Effector memory CD8-positive, alpha-beta T cell (primary cell): ENCODE measurements around the gene MCTP1.

Experiments used
- ATAC-seq: fragments of 150-1000 bp; cut with Tn5 transposase; replicated peaks from 2 replicates; pipeline ENCODE4 v1.10.0; 2021; ENCODE audit warnings: mild to moderate bottlenecking, moderate library complexity
- DNase-seq, 3 experiments: peaks; one replicate each; pipeline ENCODE4 v3.0.0; 2021
- H3K27ac Mint-ChIP-seq, 2 donors: one replicate each; pipeline ENCODE4 v1.8.0; 2022; ENCODE audit warnings: mild to moderate bottlenecking in 2 of 2, mixed read lengths in 2 of 2, moderate library complexity in 2 of 2
- H3K27me3 Mint-ChIP-seq, 2 donors: one replicate each; pipeline ENCODE4 v1.8.0; 2022; ENCODE audit warnings: mixed read lengths in 2 of 2
- H3K36me3 Mint-ChIP-seq: one replicate; pipeline ENCODE4 v1.8.0; 2022; ENCODE audit warnings: mild to moderate bottlenecking, moderate library complexity, mixed read lengths; ENCODE audit not compliant: insufficient read depth
- H3K4me1 Mint-ChIP-seq, 2 donors: one replicate each; pipeline ENCODE4 v1.8.0; 2022; ENCODE audit warnings: low read depth in 2 of 2, mixed read lengths in 2 of 2
- H3K4me3 Mint-ChIP-seq, 2 donors: one replicate each; pipeline ENCODE4 v1.8.0; 2022; ENCODE audit warnings: mild to moderate bottlenecking in 2 of 2, mixed read lengths in 2 of 2, moderate library complexity in 2 of 2
- H3K9me3 Mint-ChIP-seq, 2 donors: one replicate each; pipeline ENCODE4 v1.8.0; 2022; ENCODE audit warnings: mixed read lengths in 2 of 2

The MCTP1 gene

GRCh38 chr5:94932259-94932658, 352.6 kb downstream of the MCTP1 start:
- Mint-ChIP-seq H3K4me1 (no peaks in the 10 kb centered on the region), H3K27me3 (no peaks in the 10 kb centered on the region), H3K9me3 (no peaks in the 10 kb centered on the region), H3K36me3 (peaks cover 3% of the 10 kb centered on the region), H3K4me3 (no peak overlapping the region), H3K27ac (no peak overlapping the region)
- DNase-seq, result no peak
- no peak for ATAC-seq

DNA sequence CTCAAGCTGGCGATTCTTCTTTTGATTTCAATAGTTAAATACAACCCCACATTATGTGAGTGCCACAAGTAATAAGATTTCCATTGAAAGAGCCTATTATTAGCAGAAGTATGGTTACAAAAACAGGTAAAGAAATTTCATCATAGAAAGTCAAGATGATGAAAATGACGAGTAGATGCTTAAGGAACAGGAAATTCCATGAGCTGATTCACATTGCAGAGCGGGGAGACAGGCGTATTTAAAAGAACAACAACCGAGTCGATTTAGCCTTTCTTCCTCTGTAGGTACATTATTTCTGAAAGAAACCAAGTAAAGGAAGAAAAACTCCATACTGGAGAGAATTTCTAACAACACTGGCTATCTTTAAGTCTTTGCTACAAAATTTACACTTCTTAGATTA, 356.0 kb downstream of the MCTP1 start:
- Mint-ChIP-seq H3K36me3 (peaks cover 3% of the 10 kb centered on the region), H3K27ac (no peak overlapping the region), H3K9me3 (no peaks in the 10 kb centered on the region), H3K4me1 (no peaks in the 10 kb centered on the region), H3K27me3 (peaks cover 0 to 14% of the 10 kb centered on the region in 2 donors), H3K4me3 (no peak overlapping the region)
- DNase-seq (no peak), ATAC-seq (no peak)

- Mint-ChIP-seq H3K4me1 (no peaks in the 10 kb centered on the region), H3K27me3 (peaks cover 13 to 23% of the 10 kb centered on the region in 2 donors), H3K36me3 (no peaks in the 10 kb centered on the region), H3K27ac (no peak overlapping the region), H3K9me3 (no peaks in the 10 kb centered on the region), H3K4me3 (no peak overlapping the region)
- ATAC-seq (no peak), DNase-seq (no peak)
Observed at GRCh38 chr5:94920570-94920969, 364.3 kb downstream of the MCTP1 start.

GRCh38 chr5:94916619-94917018, 368.3 kb downstream of the MCTP1 start:
- DNase-seq, result no peak
- Mint-ChIP-seq H3K27ac (no peak overlapping the region), H3K9me3 (no peaks in the 10 kb centered on the region), H3K27me3 (peaks cover 5 to 9% of the 10 kb centered on the region in 2 donors), H3K4me3 (no peak overlapping the region), H3K36me3 (no peaks in the 10 kb centered on the region), H3K4me1 (no peaks in the 10 kb centered on the region)
- no peak for ATAC-seq

DNA sequence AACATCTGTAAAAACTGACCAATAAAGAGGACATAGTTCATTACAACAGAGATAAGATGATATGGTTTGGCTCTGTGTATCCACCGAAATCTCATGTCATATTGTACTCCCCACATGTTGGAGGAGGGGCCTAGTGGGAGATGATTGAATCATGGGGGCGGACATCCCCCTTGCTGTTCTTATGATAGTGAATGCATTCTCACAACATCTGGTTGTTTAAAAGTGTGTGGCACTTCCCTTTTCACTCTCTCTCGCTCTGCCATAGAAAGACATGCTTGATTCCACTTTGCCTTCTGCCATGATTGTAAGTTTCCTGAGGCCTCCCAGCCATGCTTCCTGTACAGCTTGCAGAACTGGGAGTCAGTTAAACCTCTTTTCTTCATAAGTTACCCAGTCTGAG, 373.6 kb downstream of the MCTP1 start:
- H3K4me3 Mint-ChIP-seq, result no peak overlapping the region
- no peak for DNase-seq
- H3K27ac Mint-ChIP-seq, result no peak overlapping the region
- no peaks in the 10 kb centered on the region for H3K4me1 Mint-ChIP-seq
- no peaks in the 10 kb centered on the region for H3K9me3 Mint-ChIP-seq
- peaks cover 0 to 9% of the 10 kb centered on the region in 2 donors for H3K27me3 Mint-ChIP-seq
- no peak for ATAC-seq
- no peaks in the 10 kb centered on the region for H3K36me3 Mint-ChIP-seq

DNA sequence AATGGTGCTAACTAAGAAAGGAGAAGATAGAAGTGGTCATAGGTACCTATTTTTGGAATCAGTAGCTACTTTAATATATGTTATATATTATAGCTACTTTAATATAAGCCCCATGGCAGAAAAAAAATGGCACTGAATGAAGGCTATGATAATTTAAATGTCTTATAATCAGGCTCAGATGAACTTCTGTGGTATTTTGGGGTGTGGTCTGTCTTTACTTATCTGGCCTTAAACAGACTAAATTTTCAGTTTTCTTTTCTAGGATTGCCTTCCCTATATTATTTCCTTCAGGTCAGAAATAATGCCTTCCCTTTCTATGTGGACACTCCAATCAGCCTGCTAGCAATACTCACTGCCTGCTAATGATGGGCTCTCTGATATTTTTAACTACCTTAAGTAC, 374.2 kb downstream of the MCTP1 start:
- peaks cover 0 to 6% of the 10 kb centered on the region in 2 donors for H3K27me3 Mint-ChIP-seq
- no peak overlapping the region for H3K4me3 Mint-ChIP-seq
- no peak overlapping the region for H3K27ac Mint-ChIP-seq
- H3K9me3 Mint-ChIP-seq, result no peaks in the 10 kb centered on the region
- H3K4me1 Mint-ChIP-seq, result no peaks in the 10 kb centered on the region
- ATAC-seq, result no peak
- H3K36me3 Mint-ChIP-seq, result no peaks in the 10 kb centered on the region
- no peak for DNase-seq

- H3K27me3 Mint-ChIP-seq, result peaks cover 0 to 6% of the 10 kb centered on the region in 2 donors
- no peaks in the 10 kb centered on the region for H3K36me3 Mint-ChIP-seq
- no peak for ATAC-seq
- no peak overlapping the region for H3K27ac Mint-ChIP-seq
- DNase-seq, result no peak
- H3K9me3 Mint-ChIP-seq, result no peaks in the 10 kb centered on the region
- no peak overlapping the region for H3K4me3 Mint-ChIP-seq
- H3K4me1 Mint-ChIP-seq, result no peaks in the 10 kb centered on the region
Observed at GRCh38 chr5:94908889-94909480, 375.9 kb downstream of the MCTP1 start.

- Mint-ChIP-seq H3K9me3 (no peaks in the 10 kb centered on the region), H3K27me3 (peaks cover 0 to 6% of the 10 kb centered on the region in 2 donors), H3K4me1 (no peaks in the 10 kb centered on the region), H3K36me3 (no peaks in the 10 kb centered on the region), H3K4me3 (no peak overlapping the region), H3K27ac (no peak overlapping the region)
- no peak for DNase-seq
- ATAC-seq, result no peak
Observed at GRCh38 chr5:94906750-94907149, 378.1 kb downstream of the MCTP1 start.

DNA sequence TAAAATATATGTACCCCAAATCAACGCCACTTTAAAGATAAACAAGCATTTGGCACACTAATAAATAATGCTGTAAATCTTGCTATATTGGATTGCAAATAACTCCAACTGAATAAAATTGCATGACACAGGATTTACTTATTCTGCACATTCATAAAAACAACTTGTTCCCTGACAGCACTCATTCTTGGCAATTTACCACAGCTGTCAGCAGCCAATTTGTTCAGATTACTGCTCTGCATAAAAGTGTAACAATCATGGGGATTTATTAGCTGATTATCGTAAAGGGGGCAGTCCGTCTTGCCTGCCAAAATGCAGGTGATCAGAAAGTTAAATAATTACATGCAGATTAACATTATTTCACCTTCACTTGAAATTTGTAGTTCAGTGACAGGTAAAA, 381.2 kb downstream of the MCTP1 start:
- ATAC-seq, result no peak

GRCh38 chr5:94901191-94901979, 383.5 kb downstream of the MCTP1 start:
- Mint-ChIP-seq H3K36me3 (no peaks in the 10 kb centered on the region), H3K27ac (no peak overlapping the region), H3K9me3 (no peaks in the 10 kb centered on the region), H3K4me3 (no peak overlapping the region), H3K27me3 (peaks cover 0 to 11% of the 10 kb centered on the region in 2 donors), H3K4me1 (no peaks in the 10 kb centered on the region)
- DNase-seq, result no peak
- no peak for ATAC-seq

More for the DNA sequence above, 381.2 kb downstream of the MCTP1 start:
- no peak overlapping the region for H3K4me3 Mint-ChIP-seq
- H3K4me1 Mint-ChIP-seq, result no peaks in the 10 kb centered on the region
- peaks cover 2 to 11% of the 10 kb centered on the region in 2 donors for H3K27me3 Mint-ChIP-seq
- H3K27ac Mint-ChIP-seq, result no peak overlapping the region
- no peaks in the 10 kb centered on the region for H3K9me3 Mint-ChIP-seq
- no peaks in the 10 kb centered on the region for H3K36me3 Mint-ChIP-seq
- no peak for DNase-seq

DNA sequence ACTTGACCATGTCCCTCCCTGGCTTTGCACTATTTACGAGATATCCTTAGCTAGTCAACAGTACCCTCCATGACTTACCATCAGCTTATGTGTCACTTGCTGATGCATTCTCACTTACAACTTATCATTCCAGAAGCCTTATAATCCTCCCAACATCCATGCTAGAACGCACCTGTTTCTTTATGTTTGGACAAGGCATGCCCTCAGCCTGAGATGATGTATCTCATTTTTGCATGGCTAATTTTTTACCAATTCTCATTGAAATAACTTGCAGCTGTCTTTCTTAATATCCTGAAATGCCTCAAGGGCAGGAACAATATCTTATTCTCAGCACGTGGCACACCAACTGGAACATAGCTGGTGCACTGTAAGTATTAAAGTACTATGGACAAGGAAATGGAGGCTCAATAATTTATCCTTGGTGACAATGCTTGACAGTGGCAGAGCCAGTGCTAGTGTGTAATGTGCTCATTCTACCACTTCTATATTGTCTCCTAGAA, 384.8 kb downstream of the MCTP1 start:
- H3K4me3 Mint-ChIP-seq, result no peak overlapping the region
- no peak for DNase-seq

GRCh38 chr5:94893412-94894135, 391.3 kb downstream of the MCTP1 start:
- H3K27ac Mint-ChIP-seq, result no peak overlapping the region
- no peak for DNase-seq
- H3K9me3 Mint-ChIP-seq, result no peaks in the 10 kb centered on the region
- no peaks in the 10 kb centered on the region for H3K4me1 Mint-ChIP-seq
- no peaks in the 10 kb centered on the region for H3K36me3 Mint-ChIP-seq
- ATAC-seq, result no peak
- H3K27me3 Mint-ChIP-seq, result peaks cover 7 to 8% of the 10 kb centered on the region in 2 donors
- no peak overlapping the region for H3K4me3 Mint-ChIP-seq

More for the DNA sequence above, 384.8 kb downstream of the MCTP1 start:
- Mint-ChIP-seq H3K9me3 (no peaks in the 10 kb centered on the region), H3K36me3 (no peaks in the 10 kb centered on the region), H3K27me3 (peaks cover 0 to 11% of the 10 kb centered on the region in 2 donors), H3K4me1 (no peaks in the 10 kb centered on the region), H3K27ac (no peak overlapping the region)
- ATAC-seq, result no peak

- H3K4me3 Mint-ChIP-seq, result no peak overlapping the region
- no peak overlapping the region for H3K27ac Mint-ChIP-seq
- H3K4me1 Mint-ChIP-seq, result no peaks in the 10 kb centered on the region
- DNase-seq, result no peak
- H3K36me3 Mint-ChIP-seq, result no peaks in the 10 kb centered on the region
- no peaks in the 10 kb centered on the region for H3K9me3 Mint-ChIP-seq
- ATAC-seq, result no peak
- peaks cover 7 to 8% of the 10 kb centered on the region in 2 donors for H3K27me3 Mint-ChIP-seq
Observed at GRCh38 chr5:94891972-94892371, 392.9 kb downstream of the MCTP1 start.
